PFSK-1 (cell line): Measurements from ENCODE around the gene GNA15.

Experiments used
- FOXP2 ChIP-seq: optimal IDR thresholded peaks from 2 replicates; pipeline ENCODE3; 2011; ENCODE audit warnings: borderline replicate concordance, control low read depth, inconsistent platforms; ENCODE audit not compliant: insufficient read depth; ENCODE audit errors: extremely low read length, extremely low read depth
- POLR2AphosphoS5 ChIP-seq: IDR thresholded peaks from 2 replicates; pipeline ENCODE4 v1.6.1; 2012; ENCODE audit warnings: low read depth, mild to moderate bottlenecking, control low read depth, low read length, moderate library complexity
- SIN3A ChIP-seq: IDR thresholded peaks from 2 replicates; pipeline ENCODE4 v1.6.1; 2012; ENCODE audit warnings: mild to moderate bottlenecking, low read length, moderate library complexity, borderline replicate concordance; ENCODE audit not compliant: insufficient read depth
- TAF1 ChIP-seq: IDR thresholded peaks from 2 replicates; pipeline ENCODE4 v1.6.1; 2012; ENCODE audit warnings: low read length, control low read depth, borderline replicate concordance; ENCODE audit not compliant: insufficient read depth
- TF ChIP-seq, protein P1 (sequence below), 2 experiments: IDR thresholded peaks; 2 replicates each; pipeline versions ENCODE4 v1.6.1 to v1.8.0; 2011 to 2012; ENCODE audit warnings: low read depth in 2 of 2, low read length in 2 of 2, control low read depth in 1 of 2, inconsistent platforms in 1 of 2, mild to moderate bottlenecking in 1 of 2, moderate library complexity in 1 of 2; ENCODE audit not compliant: insufficient read depth in 1 of 2

GNA15 gene

GRCh38 chr19:3149526-3150505 is 14.0 kb downstream of the GNA15 start:
- TF ChIP-seq FOXP2 = no peak
- no peak for TF ChIP-seq POLR2AphosphoS5
- TF ChIP-seq, protein P1, sequence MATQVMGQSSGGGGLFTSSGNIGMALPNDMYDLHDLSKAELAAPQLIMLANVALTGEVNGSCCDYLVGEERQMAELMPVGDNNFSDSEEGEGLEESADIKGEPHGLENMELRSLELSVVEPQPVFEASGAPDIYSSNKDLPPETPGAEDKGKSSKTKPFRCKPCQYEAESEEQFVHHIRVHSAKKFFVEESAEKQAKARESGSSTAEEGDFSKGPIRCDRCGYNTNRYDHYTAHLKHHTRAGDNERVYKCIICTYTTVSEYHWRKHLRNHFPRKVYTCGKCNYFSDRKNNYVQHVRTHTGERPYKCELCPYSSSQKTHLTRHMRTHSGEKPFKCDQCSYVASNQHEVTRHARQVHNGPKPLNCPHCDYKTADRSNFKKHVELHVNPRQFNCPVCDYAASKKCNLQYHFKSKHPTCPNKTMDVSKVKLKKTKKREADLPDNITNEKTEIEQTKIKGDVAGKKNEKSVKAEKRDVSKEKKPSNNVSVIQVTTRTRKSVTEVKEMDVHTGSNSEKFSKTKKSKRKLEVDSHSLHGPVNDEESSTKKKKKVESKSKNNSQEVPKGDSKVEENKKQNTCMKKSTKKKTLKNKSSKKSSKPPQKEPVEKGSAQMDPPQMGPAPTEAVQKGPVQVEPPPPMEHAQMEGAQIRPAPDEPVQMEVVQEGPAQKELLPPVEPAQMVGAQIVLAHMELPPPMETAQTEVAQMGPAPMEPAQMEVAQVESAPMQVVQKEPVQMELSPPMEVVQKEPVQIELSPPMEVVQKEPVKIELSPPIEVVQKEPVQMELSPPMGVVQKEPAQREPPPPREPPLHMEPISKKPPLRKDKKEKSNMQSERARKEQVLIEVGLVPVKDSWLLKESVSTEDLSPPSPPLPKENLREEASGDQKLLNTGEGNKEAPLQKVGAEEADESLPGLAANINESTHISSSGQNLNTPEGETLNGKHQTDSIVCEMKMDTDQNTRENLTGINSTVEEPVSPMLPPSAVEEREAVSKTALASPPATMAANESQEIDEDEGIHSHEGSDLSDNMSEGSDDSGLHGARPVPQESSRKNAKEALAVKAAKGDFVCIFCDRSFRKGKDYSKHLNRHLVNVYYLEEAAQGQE (IDR thresholded peaks at IDR 0.05; ENCODE audit: insufficient read depth in 1 of 2, low read depth in 2 of 2, low read length in 2 of 2) = no peak
- no peak for TF ChIP-seq TAF1
- TF ChIP-seq SIN3A = no peak

- no peak for TF ChIP-seq SIN3A
- TF ChIP-seq FOXP2 = no peak
- TF ChIP-seq TAF1 = no peak
- TF ChIP-seq POLR2AphosphoS5 = no peak
- TF ChIP-seq, protein P1 (IDR thresholded peaks at IDR 0.05; ENCODE audit: insufficient read depth in 1 of 2, low read depth in 2 of 2, low read length in 2 of 2) = no peak
Observed at GRCh38 chr19:3150739-3151329, 15.0 kb downstream of the GNA15 start.

GRCh38 chr19:3151563-3152418 is 16.0 kb downstream of the GNA15 start:
- no peak for TF ChIP-seq TAF1
- no peak for TF ChIP-seq FOXP2
- no peak for TF ChIP-seq POLR2AphosphoS5
- TF ChIP-seq SIN3A = no peak
- TF ChIP-seq, protein P1 (IDR thresholded peaks at IDR 0.05; ENCODE audit: insufficient read depth in 1 of 2, low read depth in 2 of 2, low read length in 2 of 2) = no peak

DNA sequence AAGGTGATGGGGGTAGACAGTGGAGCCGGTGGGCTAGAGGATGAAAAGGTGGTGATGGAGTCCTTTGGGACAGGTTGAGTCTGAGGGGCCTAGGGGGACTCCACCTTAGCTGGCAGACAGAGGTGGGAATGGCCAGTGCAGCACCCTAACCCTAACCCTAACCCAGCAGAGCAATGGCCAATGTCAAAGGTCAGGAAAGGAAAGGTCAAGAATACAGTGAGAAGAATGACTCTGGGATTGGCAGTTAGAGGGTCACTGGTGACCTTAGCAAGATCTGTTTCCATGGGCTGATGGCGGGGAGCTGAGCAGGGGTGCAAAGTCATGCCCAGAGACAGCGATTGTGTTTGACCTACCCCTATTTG is 16.6 kb downstream of the GNA15 start:
- TF ChIP-seq, protein P1 (IDR thresholded peaks at IDR 0.05; ENCODE audit: insufficient read depth in 1 of 2, low read depth in 2 of 2, low read length in 2 of 2) = no peak
- TF ChIP-seq TAF1 = no peak
- TF ChIP-seq SIN3A = no peak
- TF ChIP-seq POLR2AphosphoS5 = no peak
- no peak for TF ChIP-seq FOXP2
